Skeletal muscle tissue (tissue), 4 donors: ENCODE measurements around the gene CDKL4. TPM values are rescaled to one million over a fixed set of nuclear protein-coding genes. Genes with fewer than 3 reads are reported as not detected.
"Not testable (repeated sequence)": the region's sequence is repeated elsewhere in the genome, so short reads cannot be mapped to it uniquely, and the experiment has no call there.

Experiments
- H3K27ac ChIP-seq: one replicate; pipeline ENCODE4 v1.7.0; 2013; ENCODE audit warnings: mild to moderate bottlenecking, low read depth, low read length, inconsistent platforms
- H3K27me3 ChIP-seq, 3 donors: one replicate each; pipeline ENCODE4 v1.7.0; 2013; ENCODE audit warnings: low read length in 3 of 3; ENCODE audit not compliant: control insufficient read depth in 3 of 3, insufficient read depth in 3 of 3
- H3K36me3 ChIP-seq, 3 donors: one replicate each; pipeline ENCODE4 v1.7.0; 2013; ENCODE audit warnings: low read length in 3 of 3; ENCODE audit not compliant: control insufficient read depth in 3 of 3, insufficient read depth in 3 of 3
- H3K4me1 ChIP-seq, 3 donors: one replicate each; pipeline ENCODE4 v1.7.0; 2013; ENCODE audit warnings: low read length in 3 of 3, mild to moderate bottlenecking in 3 of 3; ENCODE audit not compliant: control insufficient read depth in 3 of 3, insufficient read depth in 3 of 3
- H3K4me3 ChIP-seq, 3 donors: one replicate each; pipeline ENCODE4 v1.7.0; 2013; ENCODE audit warnings: low read length in 3 of 3
- H3K9ac ChIP-seq, 3 donors: one replicate each; pipeline ENCODE4 v1.7.0; 2013; ENCODE audit warnings: low read length in 3 of 3, mild to moderate bottlenecking in 3 of 3, moderate library complexity in 2 of 3, low read depth in 1 of 3
- H3K9me3 ChIP-seq, 3 donors: one replicate each; pipeline ENCODE4 v1.7.0; 2013; ENCODE audit warnings: low read length in 3 of 3; ENCODE audit not compliant: control insufficient read depth in 3 of 3
- total RNA-seq: library from RNA; depleted of rRNA; stranded (reverse); fragments of >200 nt; gene quantifications from one replicate; pipeline ENCODE4 v1.2.3, GENCODE V29; 2014
- donor health status: Osteomylitis.

Gene CDKL4
- total RNA-seq, 1 donor from 2014 or later = 4.2 TPM

- no peaks in the 10 kb centered on the region for H3K36me3 ChIP-seq
- no peaks in the 10 kb centered on the region for H3K27me3 ChIP-seq
- H3K9me3 ChIP-seq = no peaks in the 10 kb centered on the region
- H3K27ac ChIP-seq = no peak overlapping the region
- no peak overlapping the region for H3K9ac ChIP-seq
- no peak overlapping the region for H3K4me3 ChIP-seq
- H3K4me1 ChIP-seq = peaks cover 0 to 3% (median 0%) of the 10 kb centered on the region in 3 donors
These were observed 62.5 kb downstream of the CDKL4 start for GRCh38 chr2:39181297-39181696.

GRCh38 chr2:39179974-39180960, 63.5 kb downstream of the CDKL4 start:
- no peaks in the 10 kb centered on the region for H3K27me3 ChIP-seq
- H3K9ac ChIP-seq = no peak overlapping the region
- no peak overlapping the region for H3K4me3 ChIP-seq
- H3K9me3 ChIP-seq = no peaks in the 10 kb centered on the region
- H3K36me3 ChIP-seq = no peaks in the 10 kb centered on the region
- H3K27ac ChIP-seq = no peak overlapping the region
- peaks cover 0 to 3% (median 0%) of the 10 kb centered on the region in 3 donors for H3K4me1 ChIP-seq

GRCh38 chr2:39178756-39179155, 65.0 kb downstream of the CDKL4 start:
- H3K9ac ChIP-seq = no peak overlapping the region
- H3K4me3 ChIP-seq = no peak overlapping the region
- no peaks in the 10 kb centered on the region for H3K36me3 ChIP-seq
- H3K27ac ChIP-seq = no peak overlapping the region
- H3K9me3 ChIP-seq = no peaks in the 10 kb centered on the region
- H3K27me3 ChIP-seq = no peaks in the 10 kb centered on the region
- H3K4me1 ChIP-seq = peaks cover 0 to 3% (median 0%) of the 10 kb centered on the region in 3 donors

- H3K4me1 ChIP-seq = peaks cover 0 to 3% (median 0%) of the 10 kb centered on the region in 3 donors
- H3K9me3 ChIP-seq = no peaks in the 10 kb centered on the region
These were observed 66.8 kb downstream of the CDKL4 start for GRCh38 chr2:39176997-39177396.

GRCh38 chr2:39175026-39175812, 68.6 kb downstream of the CDKL4 start:
- H3K9ac ChIP-seq = no peak overlapping the region
- H3K36me3 ChIP-seq = no peaks in the 10 kb centered on the region
- peaks cover 0 to 1% (median 0%) of the 10 kb centered on the region in 3 donors for H3K4me1 ChIP-seq
- no peak overlapping the region for H3K4me3 ChIP-seq
- H3K27ac ChIP-seq = no peak overlapping the region
- no peaks in the 10 kb centered on the region for H3K9me3 ChIP-seq
- no peaks in the 10 kb centered on the region for H3K27me3 ChIP-seq

More at GRCh38 chr2:39176997-39177396, 66.8 kb downstream of the CDKL4 start:
- H3K27me3 ChIP-seq = no peaks in the 10 kb centered on the region
- H3K27ac ChIP-seq = no peak overlapping the region
- H3K4me3 ChIP-seq = no peak overlapping the region
- H3K9ac ChIP-seq = no peak overlapping the region
- no peaks in the 10 kb centered on the region for H3K36me3 ChIP-seq

- H3K4me1 ChIP-seq = no peaks in the 10 kb centered on the region
- H3K9ac ChIP-seq = no peak overlapping the region
- H3K27ac ChIP-seq = no peak overlapping the region
- H3K27me3 ChIP-seq = no peaks in the 10 kb centered on the region
- H3K4me3 ChIP-seq = no peak overlapping the region
- H3K36me3 ChIP-seq = no peaks in the 10 kb centered on the region
- H3K9me3 ChIP-seq = no peaks in the 10 kb centered on the region
These were observed 69.7 kb downstream of the CDKL4 start for GRCh38 chr2:39174022-39174421.

GRCh38 chr2:39172047-39172706, 71.6 kb downstream of the CDKL4 start:
- not testable (repeated sequence) for H3K4me1 ChIP-seq, H3K27ac ChIP-seq, H3K27me3 ChIP-seq, H3K4me3 ChIP-seq, H3K9me3 ChIP-seq, H3K36me3 ChIP-seq, H3K9ac ChIP-seq

- Histone ChIP-seq H3K9me3 (no peaks in the 10 kb centered on the region), H3K9ac (no peak overlapping the region), H3K27me3 (no peaks in the 10 kb centered on the region), H3K36me3 (no peaks in the 10 kb centered on the region), H3K4me1 (no peaks in the 10 kb centered on the region), H3K27ac (no peak overlapping the region), H3K4me3 (no peak overlapping the region)
These were observed 72.1 kb downstream of the CDKL4 start for GRCh38 chr2:39171621-39172020.

GRCh38 chr2:39164089-39164488, 79.7 kb downstream of the CDKL4 start:
- Histone ChIP-seq H3K9me3 (no peaks in the 10 kb centered on the region), H3K4me1 (peaks cover 5 to 9% (median 6%) of the 10 kb centered on the region in 3 donors), H3K4me3 (no peak overlapping the region), H3K27ac (no peak overlapping the region), H3K9ac (no peak overlapping the region), H3K27me3 (no peaks in the 10 kb centered on the region), H3K36me3 (no peaks in the 10 kb centered on the region)
